T-helper 2 cell (primary cell): Measurements from ENCODE around the gene TRIO.

Source experiments
- DNase-seq, 5 experiments: peaks; one replicate each; pipeline versions ENCODE4 v3.0.0 to v3.0.0-alpha.2; 2012 to 2022

TRIO gene

DNA sequence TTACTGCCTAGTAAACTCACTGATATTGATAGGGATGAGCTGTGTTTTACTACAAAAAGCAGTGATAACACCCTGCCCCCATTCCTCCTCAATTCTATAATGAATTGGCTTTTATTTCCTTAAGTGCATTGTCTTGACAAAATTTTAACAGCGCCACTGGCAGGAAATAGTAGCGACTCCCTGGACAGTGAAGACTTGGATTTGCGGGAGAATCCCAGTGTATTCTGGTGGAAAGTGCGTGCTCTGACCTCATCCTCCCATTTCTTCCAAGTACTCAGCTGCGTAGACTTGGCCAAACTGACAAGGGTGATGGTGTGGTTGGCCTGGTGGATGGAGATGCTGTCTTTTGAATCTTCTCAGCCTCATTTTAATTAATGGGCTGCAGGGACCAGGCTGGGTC, 5.3 kb downstream of the TRIO start:
- no peak for DNase-seq

DNA sequence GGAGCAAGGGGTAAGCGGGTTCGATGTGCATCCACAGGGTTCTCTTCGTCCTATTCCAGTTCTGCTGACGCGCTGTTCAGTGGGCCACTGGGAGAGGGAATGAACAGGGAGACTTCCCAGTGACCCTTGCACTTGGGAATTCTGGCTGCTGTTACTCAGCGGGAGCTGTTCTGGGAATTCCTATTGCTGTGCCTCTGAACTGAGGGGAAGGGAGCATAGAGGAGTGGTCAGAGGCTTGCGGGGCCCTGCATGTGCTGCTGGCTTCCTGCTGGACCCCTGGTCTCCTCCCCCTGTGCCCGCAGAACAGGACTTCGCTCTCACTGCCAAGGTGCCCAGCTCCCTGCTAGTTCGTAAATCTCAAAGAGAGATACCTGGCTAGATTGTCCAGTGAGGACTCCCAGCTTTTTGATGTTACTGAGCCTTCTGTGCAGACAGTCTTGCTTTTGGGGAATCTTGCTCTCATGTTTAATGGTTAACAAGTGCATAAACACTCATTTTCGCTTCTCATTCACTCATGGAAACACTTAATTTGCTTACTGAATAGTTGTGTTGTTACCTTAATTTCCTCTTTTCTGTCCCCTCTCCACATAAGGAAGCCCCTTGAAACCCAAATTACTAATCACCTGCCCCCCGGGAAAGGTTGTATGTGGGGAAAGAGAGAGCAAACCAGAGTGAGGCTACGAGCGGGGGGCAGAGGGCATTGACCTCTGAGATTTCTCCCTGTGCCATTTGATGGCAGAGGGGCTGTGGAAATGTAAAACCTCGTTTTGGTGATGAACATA, 5.9 kb downstream of the TRIO start:
- no peak for DNase-seq

DNA sequence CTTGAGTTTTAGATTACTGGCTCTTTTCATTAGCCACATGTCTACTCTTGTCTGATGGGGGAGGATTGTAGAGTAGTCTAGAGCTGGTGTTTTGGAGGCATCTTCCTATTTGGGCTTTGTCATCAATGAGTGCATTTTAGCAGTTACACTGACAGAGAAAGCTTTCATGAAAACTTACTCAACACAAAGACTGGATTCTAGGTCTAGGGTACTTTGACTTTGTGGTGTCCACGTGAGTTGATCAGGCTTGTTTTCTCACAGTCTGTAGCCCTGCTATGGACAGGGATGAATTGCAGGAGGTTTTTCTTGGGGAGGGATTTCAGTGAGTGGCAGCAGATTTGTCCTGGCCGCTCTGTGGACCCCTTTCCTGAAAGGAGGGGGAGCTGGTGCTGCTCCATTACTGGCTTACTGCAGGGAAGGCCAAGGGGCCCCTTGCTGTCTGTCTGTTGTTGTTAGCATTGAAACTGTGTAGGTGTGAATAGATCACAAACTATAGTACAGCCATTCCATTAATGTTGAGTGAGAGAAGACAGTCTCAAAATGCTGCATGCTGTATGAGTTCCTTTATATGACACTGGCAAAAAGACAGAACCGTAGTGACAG, 6.6 kb downstream of the TRIO start:
- no peak for DNase-seq

DNA sequence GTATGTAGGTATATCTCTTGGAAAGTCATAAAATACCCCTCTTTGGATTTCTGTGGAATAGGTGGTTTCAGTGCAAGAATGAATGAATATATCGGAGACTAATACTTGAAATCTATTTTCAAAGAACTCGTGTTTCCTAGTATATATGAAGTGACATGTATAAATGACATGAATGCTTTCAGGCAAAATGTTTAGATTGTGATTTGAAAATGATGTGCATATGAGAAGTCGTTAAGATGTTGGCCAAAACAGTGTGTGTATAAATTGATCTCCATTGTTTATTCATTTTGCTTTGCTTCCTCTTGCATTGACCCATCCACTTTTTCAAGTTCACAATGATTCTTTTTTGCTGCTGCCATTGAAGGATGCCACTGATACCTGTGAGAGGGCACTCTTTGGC, 8.3 kb downstream of the TRIO start:
- no peak for DNase-seq

DNA sequence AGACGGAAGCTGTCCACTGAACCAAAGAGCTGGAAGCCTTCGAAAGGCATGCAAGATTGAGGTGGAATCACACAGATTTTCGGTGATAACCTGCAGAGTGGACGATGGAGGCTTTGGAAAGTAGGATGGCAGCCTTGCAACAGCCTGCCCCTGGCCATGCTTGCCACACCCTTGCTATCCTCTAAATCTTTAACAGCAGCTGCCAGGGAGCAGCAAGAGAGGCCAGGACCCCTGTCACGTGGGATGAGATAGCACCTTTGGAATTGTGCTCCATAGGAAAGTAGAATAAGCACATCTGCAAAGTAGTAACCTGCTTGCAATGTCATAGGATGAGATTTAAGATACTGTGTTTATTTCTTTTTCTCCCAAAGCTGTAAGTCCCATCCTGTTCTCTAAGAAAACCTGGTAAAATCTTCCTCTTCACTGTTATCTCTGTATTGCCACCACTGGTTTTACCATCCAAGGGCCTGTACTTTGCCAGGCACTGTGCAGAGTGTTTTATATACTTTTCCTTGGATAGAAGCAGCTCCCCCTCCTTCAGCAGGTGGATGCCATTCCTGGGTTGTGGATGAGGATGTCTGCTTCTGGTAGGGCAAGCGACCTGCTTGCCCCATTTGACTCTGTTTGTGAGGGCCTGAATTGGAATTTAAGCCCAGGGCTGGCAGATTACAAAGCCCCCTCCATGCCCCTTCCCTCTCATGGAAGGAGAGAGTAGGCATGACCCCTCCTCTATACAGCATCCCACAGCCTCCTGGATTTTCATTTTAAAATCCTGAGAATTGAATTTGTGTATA, 10.1 kb downstream of the TRIO start:
- no peak for DNase-seq

DNA sequence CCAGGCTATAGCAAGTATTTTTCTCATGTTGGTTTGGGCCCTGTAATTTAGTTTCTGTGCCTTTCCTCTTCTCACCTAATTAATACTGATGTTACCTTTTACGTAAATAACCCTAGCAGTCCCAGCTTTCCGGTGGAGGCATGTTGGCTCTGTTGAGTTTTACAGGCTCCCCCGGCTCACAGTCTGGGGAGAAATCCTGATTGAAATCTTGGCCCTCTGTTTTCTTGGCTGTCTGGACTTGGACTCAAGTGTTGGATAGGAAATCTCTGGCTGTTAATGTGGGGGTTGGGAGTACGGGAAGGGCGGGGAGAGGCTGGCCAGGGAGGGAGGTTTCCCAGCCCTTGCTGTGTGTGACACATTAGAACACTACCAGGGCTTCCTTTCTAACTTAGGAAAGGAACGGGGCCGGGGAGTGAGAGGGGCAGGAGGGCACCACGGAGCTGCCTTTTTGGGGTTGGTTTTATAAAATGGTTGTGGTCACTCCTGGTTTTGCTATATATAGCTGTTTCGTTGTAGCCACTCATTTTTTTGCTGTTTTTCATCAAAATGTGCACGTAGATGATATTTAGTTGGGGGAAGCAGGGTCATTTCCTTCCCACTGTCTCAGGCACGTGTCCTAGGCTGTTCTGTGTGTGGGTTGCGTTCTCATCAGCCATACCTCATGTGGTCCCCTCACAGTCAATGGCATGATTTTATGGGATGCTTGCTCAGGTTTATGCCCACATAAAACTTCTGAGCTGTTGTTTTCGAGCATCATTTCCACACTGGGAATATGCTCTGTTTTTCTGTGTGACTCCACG, 11.0 kb downstream of the TRIO start:
- DNase-seq, result no peak

DNA sequence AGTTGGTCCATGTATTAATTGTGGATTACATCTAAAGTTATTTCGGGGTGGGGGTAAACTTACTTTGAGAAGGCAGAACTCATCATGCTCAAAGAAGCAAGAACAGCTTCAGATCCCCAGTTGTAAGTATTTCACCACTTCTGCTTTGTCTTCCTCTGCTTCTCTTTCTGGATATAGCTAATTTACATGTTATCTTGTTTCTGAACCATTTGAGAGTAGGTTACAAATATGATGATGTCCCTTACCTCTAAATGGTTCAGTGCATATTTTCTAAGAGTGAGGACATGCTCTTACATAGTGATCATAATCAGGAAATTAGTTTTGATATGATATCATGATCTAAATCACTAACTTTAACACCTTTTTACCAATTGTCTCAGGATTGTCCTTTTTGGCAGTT, 11.9 kb downstream of the TRIO start:
- no peak for DNase-seq

DNA sequence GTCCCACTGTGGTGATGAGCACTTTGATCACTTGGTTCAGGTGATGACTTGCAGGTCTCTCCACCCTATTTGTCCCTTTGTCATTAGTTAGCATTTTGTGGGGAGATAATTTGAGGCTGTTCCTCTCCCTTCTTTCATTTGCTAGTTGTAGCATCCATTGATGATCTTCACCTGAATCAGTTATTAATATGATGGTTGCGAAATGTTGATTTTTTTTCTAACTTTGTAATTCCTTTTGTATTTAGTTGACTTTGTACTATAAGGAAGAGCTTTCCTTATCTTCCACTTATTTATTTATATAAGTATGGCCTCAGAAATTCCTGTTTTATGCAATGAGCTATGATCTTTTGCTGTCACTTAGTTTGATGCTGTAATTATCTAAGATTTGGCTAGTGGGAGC, 12.6 kb downstream of the TRIO start:
- no peak for DNase-seq

DNA sequence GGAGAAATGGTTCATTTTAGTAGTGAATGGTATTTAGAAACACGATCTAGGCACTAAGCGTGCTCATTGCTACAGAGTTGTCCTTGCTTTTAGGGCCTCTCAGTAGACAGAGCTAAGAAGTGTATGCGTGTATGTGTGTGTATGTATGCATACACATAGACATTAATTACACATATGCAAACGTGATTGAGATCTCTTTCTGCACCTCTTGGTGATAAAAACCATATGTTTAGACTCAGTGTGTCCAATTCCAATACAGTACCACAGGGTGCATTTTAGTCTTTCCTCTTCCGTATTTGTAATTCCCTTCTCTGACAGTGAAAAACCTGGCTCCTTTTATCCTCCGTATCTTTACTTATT, 13.1 kb downstream of the TRIO start:
- DNase-seq, result no peak

DNA sequence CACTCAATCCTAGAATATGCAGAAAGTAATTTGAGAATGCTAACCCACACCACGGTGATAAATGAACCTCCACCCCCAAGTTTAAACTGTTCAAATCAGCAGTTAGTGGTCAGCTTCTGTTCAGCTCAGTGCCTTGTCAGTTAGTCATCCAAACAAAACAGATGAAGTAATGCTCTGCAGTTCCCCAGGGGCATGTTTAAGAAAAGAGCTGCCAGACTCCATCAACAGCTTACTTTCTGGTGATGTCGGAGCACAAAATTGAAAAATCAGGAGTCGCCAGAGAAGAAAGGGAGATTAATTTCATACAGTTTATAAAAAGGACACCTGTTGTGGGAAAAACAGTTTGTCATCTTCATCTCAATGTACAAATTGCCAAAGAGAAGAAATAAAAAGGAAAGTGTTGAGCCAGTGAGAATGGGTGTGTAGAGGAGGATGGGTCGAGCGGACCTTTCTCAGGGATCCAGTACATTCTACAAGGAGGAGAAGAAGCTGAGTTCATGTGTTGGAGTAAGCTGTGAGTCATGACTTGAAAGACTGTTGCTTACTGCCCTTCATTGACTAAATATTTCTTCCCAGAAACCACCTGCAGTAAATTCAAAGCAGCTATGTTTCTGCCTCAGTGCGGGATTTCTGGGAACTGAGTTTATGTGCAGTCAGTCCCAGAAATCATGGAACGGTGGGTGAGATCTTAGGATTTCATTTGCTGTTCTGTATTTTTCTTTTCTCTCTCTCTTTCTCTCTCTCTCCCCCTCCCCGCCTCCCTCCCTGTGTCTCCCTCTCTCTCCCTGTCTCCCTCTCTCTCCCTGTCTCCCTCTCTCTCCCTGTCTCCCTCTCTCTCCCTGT, 13.7 kb downstream of the TRIO start:
- DNase-seq, result no peak

DNA sequence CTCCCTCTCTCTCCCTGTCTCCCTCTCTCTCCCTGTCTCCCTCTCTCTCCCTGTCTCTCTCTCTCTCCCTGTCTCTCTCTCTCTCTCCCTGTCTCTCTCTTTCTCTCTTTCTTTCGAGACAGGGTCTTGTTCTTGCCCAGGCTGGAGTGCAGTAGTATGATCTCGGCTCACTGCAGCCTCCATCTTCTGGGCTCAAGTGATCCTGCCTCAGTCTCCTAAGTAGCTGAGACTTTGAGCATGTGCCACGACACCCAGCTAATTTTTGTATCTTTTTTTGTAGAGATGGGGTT, 14.3 kb downstream of the TRIO start:
- no peak for DNase-seq

DNA sequence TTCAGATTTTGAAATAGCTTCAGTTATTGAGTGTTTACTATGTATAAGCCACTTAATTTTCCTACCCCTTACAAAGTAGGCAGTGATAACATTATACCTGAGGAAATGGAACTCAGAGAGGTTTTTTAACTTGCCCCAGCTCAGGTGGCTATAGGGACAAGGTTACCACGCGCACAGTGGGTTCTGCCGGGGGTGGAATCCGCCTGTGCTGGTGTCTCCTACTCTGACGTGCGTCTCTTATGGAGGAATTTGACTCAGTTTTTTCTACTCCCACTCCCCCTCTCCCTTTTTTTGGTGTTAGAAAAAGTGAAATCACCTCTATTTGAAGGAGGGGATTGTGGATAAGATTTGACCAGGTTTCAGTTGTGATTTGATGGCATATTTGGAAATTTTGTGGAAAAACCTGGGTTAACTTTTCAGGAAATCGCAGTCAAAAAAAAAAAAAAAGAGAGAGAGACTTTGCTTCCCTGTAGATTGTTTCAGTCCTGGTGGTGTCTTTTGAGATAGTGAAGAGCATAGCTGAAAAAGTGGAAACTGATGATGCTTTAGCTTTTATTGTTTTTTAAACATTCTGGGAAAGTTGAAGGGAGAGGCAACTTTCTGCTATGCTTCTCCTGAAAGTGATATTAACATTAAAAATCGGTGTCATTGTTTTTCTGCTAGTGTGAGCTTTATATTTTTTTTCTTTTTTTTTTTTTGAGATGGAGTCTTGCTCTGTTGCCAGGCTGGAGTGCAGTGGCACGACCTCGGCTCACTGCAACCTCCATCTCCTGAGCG, 15.9 kb downstream of the TRIO start:
- no peak for DNase-seq

DNA sequence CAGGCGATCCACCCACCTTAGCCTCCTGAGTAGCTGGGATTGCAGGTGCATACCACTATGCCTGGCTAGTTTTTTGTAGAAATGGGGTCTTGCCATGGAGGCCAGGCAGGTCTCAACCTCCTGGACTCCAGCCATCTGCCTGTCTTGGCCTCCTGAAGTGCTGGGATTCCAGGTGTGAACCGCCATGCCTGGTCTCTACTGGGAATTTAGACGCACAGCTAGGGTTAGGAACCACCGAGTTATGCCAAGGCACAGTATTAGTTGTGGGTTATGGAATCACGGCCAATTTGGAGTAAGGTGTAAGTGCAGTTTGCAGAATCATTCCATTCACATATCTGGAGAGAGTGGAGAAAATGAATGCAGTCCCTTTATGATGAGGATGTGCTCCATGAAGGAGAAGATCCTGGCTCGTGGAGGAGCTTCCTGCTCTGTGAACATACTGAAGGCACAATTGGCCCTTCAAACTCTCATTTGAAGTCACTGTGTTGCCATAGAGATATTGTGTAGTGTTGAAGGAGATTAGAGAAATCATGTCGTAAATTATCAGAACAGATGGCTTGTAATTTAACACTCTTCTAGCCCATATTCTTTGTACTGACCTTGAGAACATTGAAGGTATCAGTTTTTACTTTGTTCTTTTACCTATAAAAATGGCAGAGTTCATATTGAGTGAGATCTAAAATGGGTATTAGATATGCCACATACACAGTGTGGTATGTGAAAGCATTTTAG, 18.8 kb downstream of the TRIO start:
- no peak for DNase-seq

DNA sequence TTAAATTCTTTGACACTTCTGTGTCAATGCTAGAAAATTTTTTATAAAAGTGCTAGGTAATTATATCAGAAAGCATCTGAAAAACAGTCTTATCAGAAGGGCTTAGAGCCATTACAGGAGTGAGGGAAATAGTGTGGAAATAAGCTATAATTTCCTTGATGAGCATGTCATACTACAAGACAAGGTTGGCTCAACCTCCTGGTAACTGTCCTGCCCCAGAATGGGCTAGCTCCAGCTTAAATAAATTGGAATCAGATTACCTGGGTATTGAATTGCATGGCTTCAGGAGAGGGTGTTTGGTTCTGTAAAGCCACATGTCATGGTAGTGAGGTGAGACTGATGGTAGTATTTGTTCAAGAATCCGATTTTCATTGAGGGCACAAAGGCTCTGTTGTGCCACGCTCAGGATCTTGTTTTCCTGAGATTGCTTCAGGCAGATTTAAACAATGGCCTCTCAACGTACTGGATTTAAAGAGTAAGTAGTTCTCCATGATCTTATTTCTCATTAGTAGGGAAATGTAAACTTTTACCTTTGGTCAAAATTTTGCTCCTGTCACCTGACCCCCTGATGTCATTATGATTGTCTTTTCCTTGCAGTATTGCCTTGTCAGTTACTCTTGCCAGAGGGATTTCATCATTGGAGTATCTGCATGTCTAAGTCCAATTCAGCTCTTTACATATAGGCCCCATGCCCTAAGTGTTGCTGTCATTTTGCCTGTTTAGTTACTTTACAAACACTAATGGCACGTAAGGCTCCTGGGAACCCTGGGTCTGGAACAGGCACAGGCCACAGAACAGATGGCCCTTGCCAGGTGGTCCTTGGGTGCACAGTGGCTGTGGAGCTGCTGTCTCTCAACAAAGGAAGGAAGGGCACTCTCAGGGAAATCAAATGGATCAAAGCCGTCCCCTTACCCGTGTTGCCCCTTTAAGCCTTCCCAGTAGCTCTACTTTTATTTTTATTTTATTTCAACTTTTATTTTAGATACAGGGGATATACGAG, 21.3 kb downstream of the TRIO start:
- DNase-seq, result no peak

DNA sequence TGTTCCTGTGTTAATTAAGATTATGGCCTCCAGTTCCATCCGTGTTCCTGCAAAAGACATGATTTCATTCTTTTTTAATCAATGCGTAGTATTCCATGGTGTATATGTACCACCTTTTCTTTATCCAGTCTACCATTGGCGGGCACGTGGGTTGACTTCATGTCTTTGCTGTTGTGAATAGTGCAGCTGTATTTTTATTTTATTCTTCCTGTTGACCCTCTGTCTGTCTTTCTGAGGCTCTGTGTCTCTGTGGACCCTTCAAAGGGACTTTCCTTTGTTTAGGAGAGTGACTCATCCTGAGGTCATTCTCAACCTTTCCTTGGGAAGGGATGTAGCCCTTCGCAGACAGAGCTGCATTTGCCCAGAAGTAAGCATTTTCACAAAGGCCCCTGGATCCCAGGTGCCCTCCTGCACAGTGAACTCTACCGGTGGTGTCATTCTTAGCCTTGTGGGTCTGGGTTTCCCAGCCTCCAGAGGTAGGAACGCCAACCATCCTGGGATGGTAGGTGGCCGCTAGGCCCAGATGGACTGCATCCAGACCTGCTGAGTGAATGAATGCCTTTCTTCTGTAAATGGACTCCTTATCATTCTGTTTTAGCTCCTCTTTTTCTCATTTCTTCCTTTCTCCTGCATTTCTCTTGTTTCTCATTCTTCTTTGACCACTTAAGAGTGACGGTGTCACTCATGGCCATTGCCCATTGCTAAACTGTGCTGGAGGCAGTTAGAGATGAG, 22.4 kb downstream of the TRIO start:
- DNase-seq, result no peak

DNA sequence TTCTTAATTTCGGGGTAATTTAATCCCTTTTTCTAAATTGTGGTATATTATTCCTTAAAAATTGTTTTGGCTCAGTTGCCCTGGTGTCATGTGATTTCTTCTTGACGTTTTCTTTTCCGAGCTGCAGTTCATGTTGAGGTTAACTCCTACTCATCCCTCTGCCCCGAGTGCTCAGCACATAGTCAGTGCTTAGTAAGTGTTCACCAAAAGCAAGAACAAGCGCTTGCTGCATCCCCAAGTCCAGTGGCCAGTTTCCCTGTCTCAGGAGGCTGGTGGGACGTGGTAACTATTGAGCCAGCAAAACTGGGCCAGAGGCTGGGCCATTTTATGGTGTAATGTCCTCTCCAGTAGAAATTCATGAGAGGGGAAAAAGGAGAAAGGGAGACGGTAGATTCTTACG, 23.3 kb downstream of the TRIO start:
- no peak for DNase-seq

DNA sequence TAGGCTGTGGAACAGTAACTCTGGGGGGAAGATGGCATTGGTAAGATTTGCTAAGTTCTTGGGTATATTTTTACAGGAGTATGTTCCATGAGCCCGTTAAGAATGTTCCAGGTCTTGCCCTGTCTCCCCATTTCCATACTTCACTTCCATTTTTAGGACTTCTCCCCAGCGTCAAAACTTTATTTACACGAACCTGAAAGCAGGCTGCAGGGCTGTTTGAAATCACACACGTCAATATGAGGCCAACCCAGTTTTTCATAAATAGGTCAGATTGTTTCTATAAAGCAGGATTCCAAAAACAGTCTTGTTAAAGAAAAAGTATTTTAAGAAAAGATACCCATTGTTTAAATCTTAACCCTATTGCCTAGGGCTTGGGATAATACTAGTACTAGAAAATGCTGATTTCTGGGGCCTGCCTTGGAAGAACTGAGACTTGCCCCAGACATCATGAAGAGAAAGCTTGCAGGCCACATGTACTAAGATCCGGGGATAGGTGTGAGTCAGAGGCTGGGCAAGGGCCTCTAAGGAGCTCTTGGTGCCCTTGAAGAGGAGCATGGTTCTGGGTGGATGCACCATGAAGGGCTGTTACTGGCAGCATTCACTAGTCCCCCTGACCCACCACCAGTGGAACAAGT, 24.2 kb downstream of the TRIO start:
- DNase-seq, result no peak

DNA sequence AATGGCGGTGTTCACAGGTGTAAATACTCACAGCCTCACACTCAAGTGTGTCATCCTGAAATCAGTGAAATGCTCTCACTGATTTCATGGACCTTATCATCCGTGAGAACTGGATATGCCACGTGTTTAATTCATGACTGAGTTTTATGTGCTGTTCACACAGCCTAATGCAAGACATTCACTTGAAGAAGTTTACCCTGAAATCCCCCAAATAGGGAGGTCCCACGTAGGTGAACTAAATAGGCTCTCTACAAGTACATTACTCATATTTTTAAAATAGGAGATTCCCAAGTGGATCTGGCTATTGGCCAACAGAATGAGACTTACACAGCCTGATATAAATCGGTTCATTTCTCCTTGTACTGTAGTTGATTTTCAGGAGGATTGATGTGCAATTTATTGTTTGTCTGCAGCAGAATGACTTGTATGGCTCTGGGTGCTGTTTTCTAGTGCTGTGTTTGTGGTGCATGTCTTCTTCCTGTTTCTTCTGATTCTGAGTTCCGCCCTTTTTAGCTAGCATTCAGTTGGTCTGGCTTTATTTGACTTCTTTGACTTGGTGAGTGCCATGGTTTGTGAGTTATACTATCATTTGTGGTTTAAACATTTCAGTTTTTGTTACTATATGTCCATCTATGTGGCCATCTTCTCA, 25.1 kb downstream of the TRIO start:
- no peak for DNase-seq
